ENCODE data around the gene AFAP1.

DNA sequence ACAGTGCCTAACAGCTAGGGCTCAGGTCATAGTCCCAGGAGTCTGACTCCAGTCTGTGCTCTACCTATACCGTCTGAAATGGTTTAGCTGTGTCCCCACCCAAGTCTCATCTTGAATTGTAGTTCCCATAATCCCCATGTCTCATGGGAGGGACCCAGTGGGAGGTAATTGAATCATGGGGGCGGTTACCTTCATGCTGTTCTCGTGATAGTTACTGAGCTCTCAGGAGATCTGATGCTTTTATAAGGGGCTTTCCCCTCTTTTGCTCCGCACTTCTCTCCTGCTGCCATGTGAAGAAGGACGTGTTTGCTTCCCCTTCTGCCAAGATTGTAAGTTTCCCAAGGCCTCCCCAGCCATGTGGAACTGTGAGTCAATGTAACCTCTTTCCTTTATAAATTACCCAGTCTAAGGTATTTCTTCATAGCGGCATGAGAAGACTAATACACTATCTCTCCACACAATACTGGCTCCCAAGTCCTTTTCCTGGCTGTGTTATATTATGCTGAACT, 110.8 kb downstream of the AFAP1 start:
- TF ChIP-seq, protein P1, sequence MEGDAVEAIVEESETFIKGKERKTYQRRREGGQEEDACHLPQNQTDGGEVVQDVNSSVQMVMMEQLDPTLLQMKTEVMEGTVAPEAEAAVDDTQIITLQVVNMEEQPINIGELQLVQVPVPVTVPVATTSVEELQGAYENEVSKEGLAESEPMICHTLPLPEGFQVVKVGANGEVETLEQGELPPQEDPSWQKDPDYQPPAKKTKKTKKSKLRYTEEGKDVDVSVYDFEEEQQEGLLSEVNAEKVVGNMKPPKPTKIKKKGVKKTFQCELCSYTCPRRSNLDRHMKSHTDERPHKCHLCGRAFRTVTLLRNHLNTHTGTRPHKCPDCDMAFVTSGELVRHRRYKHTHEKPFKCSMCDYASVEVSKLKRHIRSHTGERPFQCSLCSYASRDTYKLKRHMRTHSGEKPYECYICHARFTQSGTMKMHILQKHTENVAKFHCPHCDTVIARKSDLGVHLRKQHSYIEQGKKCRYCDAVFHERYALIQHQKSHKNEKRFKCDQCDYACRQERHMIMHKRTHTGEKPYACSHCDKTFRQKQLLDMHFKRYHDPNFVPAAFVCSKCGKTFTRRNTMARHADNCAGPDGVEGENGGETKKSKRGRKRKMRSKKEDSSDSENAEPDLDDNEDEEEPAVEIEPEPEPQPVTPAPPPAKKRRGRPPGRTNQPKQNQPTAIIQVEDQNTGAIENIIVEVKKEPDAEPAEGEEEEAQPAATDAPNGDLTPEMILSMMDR (IDR thresholded peaks at IDR 0.05): no peak
- TF ChIP-seq POLR2AphosphoS5 (IDR thresholded peaks at IDR 0.05): no peak
